ENCODE measurements around the gene MYO1D.
A peak's percentile ranks its signal among the peaks of the same experiment; 100 is the strongest.

Gene MYO1D

DNA sequence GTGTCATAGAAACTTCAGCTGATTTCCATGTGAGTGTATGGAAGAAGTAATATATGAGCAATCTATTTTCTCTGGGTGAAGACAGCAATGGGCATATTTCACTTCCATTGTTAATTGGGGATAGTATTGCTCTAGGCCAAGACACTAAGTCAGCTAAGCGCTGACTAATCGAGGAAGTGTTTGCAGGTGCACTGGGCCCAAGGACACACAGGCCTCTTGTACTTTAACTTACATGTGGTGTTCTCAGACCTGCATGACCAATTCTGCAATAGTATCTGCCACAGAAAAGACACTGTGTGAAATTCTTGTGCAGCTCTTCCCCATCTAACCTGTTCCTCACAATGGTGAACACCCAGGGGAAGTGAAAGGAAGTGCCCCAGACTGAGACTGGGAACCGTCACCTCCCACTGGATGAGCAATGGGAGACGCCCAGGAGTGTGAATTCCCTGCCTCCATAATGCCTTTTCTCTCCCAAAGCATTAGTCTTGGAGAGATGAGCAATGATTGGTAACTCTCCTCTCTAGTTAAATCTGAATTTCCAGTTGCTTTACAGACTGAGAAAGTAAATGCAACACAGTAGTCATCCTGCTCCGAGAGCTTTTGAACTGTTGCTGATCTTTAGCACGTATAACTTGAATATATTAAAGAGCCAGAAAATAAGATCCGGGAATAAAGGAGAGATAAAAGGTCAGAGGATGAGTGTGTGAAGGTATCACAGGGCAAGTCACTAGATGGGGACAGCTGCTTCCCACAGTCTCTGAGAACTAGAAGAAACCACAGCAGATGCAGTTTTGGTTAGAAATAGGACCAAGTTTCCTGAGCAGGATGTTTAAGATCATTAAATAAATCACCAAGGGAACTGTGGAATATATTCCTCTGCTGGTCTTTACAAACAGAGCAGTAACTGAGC, 307.5 kb downstream of the MYO1D start:
- no peak for DNase-seq (ENCODE audit: low read depth)

DNA sequence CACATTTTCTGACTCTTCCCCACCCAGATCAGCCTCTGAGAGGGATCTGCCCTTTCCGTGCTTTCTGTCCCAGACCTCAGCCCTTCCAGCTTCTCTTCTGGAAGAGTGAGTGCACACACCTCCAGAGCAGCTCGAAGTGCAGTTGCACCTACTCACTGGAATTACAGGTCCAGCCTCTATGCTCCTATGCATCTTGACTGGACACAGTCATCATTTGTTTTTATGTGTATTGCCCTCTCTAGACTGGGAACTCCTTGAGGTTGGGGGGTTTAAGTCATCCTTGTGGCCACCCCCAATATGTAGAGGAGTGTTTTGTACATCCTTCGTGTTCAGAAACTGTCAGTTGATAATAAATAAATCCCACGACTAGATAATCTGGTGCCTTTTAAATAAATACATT, 308.2 kb downstream of the MYO1D start:
- no peak for DNase-seq (ENCODE audit: low read depth)

DNA sequence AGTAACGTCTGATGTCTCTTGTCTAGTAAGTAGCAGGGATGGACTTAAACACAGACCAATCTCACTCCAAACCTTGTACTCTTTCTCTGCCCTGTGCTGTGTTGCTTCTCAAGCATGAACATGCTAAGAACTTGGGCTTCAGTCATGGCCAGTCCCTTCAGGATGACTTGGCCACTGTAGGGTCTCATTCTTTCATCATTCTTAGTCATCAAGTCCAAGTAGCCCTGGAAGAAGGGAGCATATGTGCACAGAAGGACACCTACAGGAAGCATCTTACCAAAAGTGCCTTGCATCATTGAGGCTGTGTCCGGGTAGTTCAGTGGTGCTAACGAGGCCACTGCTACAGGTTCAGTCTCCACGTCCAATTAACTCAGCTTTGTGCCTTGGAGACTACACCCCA, 309.4 kb downstream of the MYO1D start:
- no peak for DNase-seq (ENCODE audit: low read depth)

DNA sequence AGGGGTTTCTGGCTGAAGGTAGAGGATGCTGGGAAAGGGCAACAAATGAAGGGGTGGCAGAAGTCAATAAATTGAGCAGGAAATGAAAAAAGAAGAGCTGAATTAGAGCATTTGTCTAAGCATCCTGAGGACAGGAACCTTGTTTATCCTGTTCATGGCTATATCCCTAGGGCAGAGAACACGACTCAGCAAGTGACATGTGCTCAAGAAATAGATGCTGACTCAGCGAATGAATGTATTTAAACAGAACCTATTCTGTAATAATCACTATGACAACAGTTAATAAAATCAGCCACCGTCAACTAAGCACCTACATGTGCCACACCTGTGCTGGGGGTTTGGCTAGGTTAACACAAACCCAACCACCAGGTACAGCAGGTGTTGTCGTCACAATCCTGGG, 309.8 kb downstream of the MYO1D start:
- no peak for DNase-seq (ENCODE audit: low read depth)

DNA sequence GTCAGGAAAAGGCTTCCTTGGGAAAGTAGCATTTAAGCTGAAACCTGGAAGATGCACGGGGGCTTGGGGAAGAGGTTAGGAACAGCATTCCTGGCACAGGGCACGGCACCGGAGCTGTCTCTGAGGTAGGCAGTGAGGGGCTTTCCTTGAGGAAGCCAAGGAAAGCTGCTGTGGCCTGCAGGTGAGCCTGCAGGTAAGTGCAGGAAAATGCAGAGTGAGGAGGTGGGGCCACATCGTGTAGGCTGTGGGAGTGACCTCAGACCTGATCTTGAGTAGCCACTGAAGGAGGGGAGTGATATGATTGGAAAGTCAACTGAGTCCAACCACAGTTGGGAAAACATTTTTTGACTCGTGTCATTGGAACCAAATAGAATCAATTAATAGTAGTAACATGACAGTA, 310.6 kb downstream of the MYO1D start:
- DNase-seq (ENCODE audit: low read depth): no peak

DNA sequence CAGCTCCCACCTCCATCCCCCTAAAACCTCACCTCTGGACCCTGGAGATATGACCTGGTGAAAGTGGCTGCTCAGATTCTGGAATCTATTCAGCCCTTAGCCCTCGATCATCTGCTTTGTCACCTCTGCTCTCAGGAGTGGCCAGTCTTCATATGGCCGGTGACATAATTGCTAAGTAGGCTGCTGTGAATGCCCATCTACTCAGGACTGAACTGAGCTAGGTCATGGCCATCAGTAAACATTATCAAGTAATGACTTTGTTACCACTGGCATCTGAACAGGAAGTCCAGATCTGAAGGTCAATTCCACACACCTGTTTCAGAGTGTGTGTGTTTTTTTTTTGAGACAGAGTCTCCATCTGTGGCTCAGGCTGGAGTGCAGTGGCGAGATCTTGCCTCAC, 311.5 kb downstream of the MYO1D start:
- no peak for DNase-seq (ENCODE audit: low read depth)

DNA sequence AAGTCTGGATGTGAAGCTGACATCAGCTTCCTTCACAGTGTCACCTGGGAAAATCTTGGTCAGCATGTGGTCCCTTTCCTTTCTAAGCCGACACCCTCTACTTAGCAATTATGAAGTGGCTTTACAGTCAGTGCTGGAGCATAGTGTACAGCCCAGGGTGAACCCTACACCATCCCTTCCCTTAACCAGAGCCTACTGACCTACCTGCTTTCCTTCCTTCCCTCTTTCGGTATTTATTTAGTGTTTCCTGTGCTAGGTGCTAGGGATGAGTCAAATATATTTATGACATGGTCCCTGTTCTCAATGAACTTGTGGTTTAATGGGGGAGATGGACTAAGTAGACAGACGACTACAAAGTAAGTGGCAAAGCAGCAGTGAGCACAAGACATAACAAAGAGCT, 312.6 kb downstream of the MYO1D start:
- no peak for DNase-seq (ENCODE audit: low read depth)

DNA sequence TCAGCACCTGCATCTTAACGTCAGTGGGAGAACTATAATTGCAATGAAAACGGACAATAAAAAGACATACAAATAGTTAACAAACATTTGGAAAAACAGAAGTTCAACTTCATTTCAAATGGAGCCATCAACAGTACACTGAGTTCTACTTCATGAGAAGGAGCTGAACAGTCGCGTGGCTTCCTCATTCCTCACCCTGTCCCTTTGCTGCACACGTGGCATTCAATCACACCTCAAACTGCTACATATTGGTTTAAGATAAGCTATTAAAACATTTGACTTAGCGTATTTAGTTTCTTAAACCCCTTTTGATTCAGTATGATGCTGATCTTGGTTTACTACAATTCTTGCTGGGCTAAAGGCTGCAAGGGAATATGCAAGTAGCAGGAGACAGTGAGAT, 313.3 kb downstream of the MYO1D start:
- no peak for DNase-seq (ENCODE audit: low read depth)

DNA sequence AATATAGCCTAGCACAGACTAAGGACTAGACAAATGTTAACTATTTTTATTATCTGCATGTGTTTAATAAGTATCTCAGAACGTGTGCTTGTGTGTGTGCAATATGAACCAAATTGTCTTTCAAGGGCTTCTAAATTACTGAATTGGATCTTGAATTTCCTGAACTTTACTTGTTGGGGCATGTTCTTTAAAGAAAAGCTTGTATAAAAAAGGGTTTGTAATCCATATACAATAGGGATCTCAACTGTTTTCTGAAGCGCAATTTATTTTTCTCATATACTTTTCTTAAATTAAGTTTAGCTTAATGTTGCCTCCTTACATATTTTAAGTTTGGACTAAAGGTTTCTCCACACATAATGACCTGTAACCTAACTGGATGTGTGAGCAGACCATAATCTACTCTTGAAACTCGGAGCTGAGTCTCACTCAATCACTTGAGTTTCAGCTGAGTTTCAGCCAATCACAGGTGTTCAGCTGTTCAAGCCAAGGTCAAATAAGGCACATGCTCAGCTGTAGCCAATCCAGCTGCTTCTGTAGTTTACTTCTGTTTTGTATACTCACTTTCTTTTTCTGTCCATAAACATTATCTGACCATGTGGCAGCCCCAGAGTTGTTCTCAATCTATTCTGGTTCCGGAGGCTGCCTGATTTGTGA, 317.8 kb downstream of the MYO1D start:
- DNase-seq (ENCODE audit: low read depth): no peak

DNA sequence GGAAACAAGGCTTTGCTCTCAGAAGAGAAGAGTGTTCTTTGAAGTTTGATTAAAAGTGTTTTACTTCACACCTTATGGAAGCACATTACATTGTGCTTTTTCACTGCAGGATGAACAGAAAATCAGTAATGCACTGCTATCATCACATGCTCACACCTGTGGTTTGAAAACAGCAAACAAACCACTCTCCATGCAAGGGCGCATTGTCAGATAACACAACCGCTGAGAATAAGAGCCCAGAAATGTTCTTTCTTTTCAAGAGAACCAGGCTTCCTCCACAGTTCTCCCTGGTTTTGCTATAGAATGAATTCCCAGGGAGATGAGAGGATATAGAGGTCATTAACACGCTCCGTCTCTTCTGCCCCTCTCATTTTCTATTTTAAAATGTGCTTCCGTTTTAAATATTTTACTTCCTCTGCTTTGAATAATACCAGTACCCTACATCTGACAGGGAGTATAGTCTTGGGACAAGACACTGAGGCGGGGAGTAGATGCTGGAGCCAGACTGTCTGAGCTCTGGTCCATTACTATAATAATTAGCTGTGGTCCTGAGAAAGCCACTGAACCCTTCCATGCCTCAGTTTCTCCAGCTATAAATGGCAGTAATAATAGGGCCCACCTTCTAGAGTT, 318.5 kb downstream of the MYO1D start:
- no peak for DNase-seq (ENCODE audit: low read depth)

DNA sequence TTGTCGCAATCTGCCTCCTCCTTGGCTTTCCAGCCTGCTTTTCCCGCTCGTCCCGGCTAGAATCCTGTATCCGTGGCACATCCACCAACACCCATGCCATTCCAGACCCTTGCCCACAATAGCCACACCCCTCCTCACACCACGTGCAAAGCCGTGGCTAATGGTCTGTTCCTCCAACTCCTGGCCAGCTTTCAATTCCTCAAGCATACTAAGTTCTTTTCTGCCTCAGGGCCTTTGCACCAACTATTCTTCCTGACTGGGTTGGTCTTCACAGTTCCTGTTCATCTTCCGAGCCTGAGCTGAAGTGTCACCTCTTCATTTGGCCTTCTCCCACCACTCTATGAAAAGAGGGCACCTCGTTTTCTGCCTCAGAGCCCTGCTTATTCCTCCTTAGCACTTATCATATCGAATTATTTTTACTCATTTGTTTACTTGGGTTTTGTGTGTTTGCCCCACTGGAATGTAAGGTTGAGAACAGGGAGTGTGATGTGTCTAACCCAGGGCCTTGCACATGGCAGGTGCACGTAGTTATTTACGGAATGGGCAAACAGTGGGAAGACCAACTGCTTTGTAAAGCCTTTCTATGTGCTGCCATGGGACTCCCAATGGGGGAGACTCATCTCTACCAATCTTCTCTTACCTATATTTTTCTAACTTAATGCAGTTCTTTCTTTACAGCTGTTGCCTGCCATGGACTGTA, 321.2 kb downstream of the MYO1D start:
- no peak for DNase-seq (ENCODE audit: low read depth)

DNA sequence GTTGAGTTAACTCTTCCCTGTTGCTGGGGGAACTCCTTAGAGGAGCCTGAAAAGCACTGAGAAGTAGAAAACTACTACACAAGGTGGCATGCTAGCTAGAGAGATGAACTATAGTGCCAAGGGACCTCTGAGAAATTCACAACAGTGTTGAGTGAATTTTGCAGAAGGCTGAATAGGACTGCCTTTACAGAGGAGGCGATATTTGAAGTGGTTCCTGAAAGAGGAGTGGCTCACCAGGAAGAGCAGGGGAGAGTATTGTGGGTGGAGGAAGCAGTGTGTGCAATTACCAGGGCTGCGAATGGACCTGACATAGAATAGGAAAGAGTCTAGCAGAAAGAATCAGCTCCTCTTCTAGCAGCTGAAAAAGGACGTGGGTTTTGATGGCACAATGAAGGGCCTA, 323.8 kb downstream of the MYO1D start:
- no peak for DNase-seq (ENCODE audit: low read depth)

DNA sequence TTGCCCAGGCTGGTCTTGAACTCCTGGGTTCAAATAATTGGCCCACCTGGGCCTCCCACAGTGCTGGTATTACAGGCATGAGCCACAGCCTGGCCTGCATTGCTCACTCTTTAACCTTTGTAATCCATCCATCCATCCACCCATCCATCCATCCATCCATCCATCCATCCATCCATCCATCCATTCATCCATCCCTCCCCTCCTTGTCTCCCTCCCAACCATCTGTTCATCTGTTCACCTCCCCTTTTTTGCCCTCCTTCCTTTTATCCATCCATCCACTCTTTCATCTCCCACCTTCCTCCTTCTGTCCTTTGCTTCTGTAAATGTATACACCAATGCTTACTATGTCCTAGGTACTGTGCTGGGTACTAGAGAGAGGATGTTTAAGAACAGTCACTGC, 324.6 kb downstream of the MYO1D start:
- no peak for DNase-seq (ENCODE audit: low read depth)

DNA sequence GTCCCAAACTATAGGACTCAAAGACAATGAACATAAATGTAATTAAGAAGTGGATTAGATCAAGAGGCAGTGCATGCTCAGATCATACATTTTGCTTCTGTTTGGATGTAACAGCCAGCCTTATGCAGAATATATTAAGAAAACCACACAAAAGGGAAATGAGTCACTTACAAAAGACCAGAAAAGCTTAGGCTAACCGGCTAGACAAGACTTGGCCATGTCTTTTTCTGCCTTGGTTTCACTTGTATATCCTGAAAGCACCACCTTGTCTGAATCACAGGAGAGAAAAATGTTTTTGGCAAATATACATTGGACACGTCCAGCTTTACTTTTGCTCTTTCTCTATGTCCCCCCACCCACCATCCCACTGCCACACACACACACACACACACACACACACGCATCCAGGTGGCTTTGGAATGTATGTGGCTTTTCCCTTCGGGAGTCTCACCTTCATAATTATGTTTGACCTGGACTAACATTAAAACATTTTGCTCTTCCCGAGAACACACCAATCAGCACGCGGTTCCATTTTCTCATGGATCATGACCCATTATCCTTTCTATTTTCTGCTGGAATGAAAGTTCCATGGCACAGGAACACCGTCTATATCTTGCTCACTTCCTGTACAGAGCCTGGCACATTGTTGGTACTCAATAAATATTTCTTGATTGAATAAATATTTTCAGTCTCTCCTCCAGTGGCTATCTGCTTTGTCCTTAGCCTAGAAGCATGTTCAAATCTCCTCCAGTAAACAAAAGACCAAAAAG, 325.6 kb downstream of the MYO1D start:
- DNase-seq (ENCODE audit: low read depth): no peak

DNA sequence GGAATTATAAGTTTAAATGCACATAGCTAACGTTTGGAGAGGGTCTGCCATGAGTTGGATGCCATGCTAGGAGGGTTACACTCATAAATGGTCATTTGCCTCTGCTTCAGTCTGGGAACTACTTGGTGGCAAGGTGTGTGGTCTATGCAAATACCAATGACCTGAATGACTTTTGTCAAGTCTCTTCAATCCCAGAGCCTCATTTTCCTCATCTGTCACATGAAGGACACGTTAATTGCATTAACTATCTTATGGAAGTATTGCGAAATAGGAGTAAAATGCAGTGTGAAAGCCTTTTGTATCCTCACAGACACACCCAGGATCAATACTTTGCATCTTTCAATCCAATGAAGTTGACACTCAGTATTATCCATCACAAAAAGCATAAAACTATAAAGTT, 327.4 kb downstream of the MYO1D start:
- no peak for DNase-seq (ENCODE audit: low read depth)

DNA sequence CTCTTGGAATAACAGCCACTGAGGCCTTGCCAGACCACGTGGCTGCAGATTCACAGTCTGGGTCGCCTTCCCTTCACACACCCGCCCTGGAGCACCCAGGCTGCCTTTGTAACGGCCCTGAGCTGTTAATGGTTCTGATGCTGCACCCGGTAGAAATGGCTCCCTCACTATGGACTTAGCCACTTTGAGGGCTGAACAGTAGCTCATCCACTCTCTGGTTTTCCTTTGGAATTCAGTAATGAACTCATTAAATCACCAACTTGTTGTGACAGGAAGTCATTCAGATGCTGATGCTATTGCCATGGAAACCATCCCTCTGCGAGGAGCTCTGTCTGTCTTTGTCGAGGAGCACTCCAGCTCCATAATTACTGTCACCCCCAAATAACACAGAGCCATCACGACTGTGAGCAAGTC, 330.9 kb downstream of the MYO1D start:
- no peak for DNase-seq (ENCODE audit: low read depth)

DNA sequence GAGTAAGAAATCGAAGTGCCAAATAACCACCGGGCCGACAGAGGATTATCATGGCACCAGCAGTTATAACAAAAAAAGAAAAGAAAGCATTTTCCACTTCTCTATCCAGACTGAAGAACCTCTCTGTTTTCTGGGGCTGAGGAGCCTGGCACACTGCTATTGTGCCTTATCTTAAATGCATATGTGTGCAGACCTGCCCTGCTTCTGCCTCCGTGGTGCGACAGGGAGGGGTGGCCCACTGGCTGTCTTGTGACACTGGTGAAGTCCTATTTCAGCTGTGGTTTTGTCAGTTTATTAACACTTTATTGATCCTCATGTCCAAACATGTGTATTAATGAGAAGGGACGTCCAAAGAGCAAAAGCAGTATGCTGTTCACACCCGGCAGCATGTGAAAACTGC, 334.7 kb downstream of the MYO1D start:
- DNase-seq (ENCODE audit: low read depth): no peak

DNA sequence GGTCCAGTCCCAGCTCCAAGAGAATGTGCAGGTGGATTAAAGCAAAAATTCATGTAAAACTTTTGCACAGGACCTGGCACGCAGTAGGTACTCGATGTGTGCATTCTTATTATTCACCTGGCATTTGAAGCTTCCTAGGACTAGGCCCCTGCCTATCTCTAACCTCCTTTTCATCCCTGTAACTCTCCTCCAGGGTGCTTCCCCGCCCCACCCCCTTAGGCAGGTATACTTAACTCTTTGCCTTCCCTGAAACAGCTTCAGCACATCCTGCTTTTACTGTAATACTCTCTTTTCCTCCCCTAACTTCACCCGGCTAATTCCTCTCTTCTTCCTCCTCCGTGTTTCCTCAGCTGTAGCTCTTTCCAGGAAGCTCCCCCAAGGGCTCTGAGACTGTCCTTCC, 335.3 kb downstream of the MYO1D start:
- DNase-seq (ENCODE audit: low read depth): no peak

DNA sequence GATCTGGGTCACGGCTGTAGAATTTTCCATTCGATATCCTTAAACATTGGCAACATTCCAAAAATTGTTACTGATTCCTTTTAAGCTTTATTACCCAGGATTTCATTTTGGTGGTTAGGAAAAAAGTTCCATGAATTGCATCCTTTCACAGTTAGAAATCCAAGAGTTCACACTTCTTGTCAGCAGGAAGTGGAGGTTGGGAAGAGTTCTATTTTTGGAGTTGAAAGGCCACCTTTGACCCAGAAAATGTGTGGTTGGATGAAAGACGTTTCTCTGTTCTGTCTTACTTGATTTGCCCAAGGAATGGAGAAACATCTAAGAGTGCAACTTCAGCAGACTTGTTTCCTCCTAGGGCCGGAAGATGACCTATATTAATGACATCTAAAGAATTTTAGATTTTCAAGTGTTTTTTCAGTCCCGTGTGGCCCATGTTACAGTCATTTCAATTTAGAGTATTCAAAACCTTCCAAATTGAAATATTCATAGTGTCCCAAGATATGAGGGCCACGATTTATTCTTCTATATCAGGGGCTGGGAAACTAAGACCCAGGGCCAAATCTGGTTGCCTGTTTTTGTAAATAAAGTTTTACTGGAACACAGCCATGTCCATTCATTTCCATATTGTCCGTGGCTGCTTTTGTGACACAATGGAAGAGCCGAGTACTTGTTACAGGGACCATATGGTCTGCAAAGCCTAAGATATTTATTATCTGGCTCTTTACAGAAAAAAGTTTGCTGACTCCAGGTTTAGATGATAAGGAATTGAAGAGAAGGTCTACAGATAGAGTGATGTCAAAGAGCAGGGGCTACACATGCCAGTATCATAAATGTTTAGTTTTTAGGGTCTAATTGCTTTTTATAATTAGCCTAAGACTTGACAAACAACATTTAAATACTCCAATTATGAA, 339.9 kb downstream of the MYO1D start:
- DNase-seq (ENCODE audit: low read depth): peak; percentile 41

DNA sequence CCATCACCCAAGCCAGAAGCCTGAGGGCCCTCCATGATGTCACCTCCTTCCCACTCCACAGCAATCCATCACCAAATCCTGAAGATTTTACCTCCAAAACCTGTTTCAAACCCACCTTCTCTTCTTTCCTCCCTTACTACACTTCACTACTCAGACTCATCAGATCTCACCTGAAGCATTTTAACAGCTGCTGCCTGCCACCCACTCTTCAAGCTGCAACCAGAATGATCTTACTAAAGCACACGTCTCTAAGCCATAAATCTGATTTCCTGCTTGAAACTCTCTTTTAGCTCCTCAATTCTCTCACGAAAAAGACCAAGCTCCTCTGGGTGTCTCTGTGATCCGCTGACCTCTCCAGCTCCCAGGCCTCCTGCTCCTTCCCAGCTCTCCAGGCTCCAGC, 343.6 kb downstream of the MYO1D start:
- no peak for DNase-seq (ENCODE audit: low read depth)

DNA sequence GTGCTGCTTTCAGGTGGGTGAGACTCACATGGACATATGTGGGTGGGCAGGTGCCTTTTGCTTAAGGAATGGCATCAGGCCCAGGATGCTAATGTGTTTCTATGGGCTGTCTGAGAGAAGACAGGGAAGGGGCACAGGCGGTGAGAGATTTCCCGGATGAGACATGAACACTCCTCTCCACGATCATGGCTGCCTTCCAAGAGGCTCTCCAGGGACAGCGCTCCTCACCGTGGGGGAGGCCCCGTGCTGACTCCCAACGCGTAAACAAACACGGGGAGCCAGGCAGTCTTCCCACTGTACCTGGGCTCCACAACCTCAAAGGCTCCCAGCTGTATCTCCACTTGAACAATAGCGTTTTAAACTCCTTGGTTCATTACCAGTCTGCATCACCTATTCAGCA, 347.3 kb downstream of the MYO1D start:
- no peak for DNase-seq (ENCODE audit: low read depth)

All from HS-27A (cell line).